HG03439 (cell line): Measurements from ENCODE around the gene PARD3B.

Source experiments
- ATAC-seq: cut with Tn5 transposase; IDR thresholded peaks from one replicate; pipeline ENCODE4 v1.9.1; 2021; ENCODE audit warnings: mild to moderate bottlenecking, moderate library complexity; ENCODE audit not compliant: unreplicated experiment

PARD3B gene

GRCh38 chr2:204581946-204582345, 36.7 kb downstream of the PARD3B start:
- ATAC-seq: no peak

- no peak for ATAC-seq
These were observed 38.5 kb downstream of the PARD3B start for GRCh38 chr2:204583773-204584172.

GRCh38 chr2:204585930-204586329, 40.7 kb downstream of the PARD3B start:
- no peak for ATAC-seq

- ATAC-seq: no peak
These were observed 41.3 kb downstream of the PARD3B start for GRCh38 chr2:204586444-204587180.

- ATAC-seq: no peak
These were observed 44.8 kb downstream of the PARD3B start for GRCh38 chr2:204590063-204590462.

- ATAC-seq: no peak
These were observed 46.0 kb downstream of the PARD3B start for GRCh38 chr2:204591225-204591624.

- ATAC-seq: no peak
These were observed 58.8 kb downstream of the PARD3B start for GRCh38 chr2:204604061-204604460.

GRCh38 chr2:204608237-204608939, 63.1 kb downstream of the PARD3B start:
- ATAC-seq: no peak

- ATAC-seq: no peak
These were observed 65.8 kb downstream of the PARD3B start for GRCh38 chr2:204611017-204611631.

GRCh38 chr2:204611764-204612163, 66.5 kb downstream of the PARD3B start:
- ATAC-seq: no peak

- no peak for ATAC-seq
These were observed 68.4 kb downstream of the PARD3B start for GRCh38 chr2:204613635-204614034.

- ATAC-seq: no peak
These were observed 70.2 kb downstream of the PARD3B start for GRCh38 chr2:204615456-204615855.

- no peak for ATAC-seq
These were observed 79.9 kb downstream of the PARD3B start for GRCh38 chr2:204625135-204625534.

- ATAC-seq: no peak
These were observed 83.8 kb downstream of the PARD3B start for GRCh38 chr2:204628926-204629712.

GRCh38 chr2:204632410-204632809, 87.1 kb downstream of the PARD3B start:
- ATAC-seq: no peak

- no peak for ATAC-seq
These were observed 89.3 kb downstream of the PARD3B start for GRCh38 chr2:204634564-204634963.

GRCh38 chr2:204635478-204635877, 90.2 kb downstream of the PARD3B start:
- ATAC-seq: no peak

- no peak for ATAC-seq
These were observed 93.4 kb downstream of the PARD3B start for GRCh38 chr2:204638471-204639194.

- no peak for ATAC-seq
These were observed 98.1 kb downstream of the PARD3B start for GRCh38 chr2:204643326-204643725.

GRCh38 chr2:204645018-204645773, 99.9 kb downstream of the PARD3B start:
- ATAC-seq: no peak
